Heart right ventricle (tissue), 16 donors: ENCODE results near the gene ATXN2. TPM values are rescaled to one million over a fixed set of nuclear protein-coding genes. Genes with fewer than 3 reads are reported as not detected.

ENCODE experiments used
- ATAC-seq, 8 donors: fragments of 200-7000 bp; cut with Tn5 transposase; one replicate each; pipeline ENCODE4 v1.9.1; 2020; ENCODE audit warnings: mild to moderate bottlenecking in 8 of 8, moderate library complexity in 8 of 8, moderate number of reproducible peaks in 1 of 8
- DNase-seq, 2 donors: peaks; one replicate each; pipeline ENCODE4 v3.0.0-alpha.2; 2020
- H3K27ac ChIP-seq, 10 donors: fragments of 200-600 bp; sonication (generic) in 2 of 10; one replicate each; pipeline versions ENCODE4 v1.5.0 to v1.8.0; 2020 to 2022; ENCODE audit warnings: mild to moderate bottlenecking in 3 of 10
- H3K27me3 ChIP-seq, 7 donors: fragments of 200-600 bp; one replicate each; pipeline ENCODE4 v1.8.0; 2021 to 2022; ENCODE audit warnings: mild to moderate bottlenecking in 2 of 7
- H3K36me3 ChIP-seq, 9 donors: fragments of 200-600 bp; sonication (generic) in 1 of 9; one replicate each; pipeline versions ENCODE4 v1.5.0 to v1.8.0; 2020 to 2022; ENCODE audit warnings: mild to moderate bottlenecking in 2 of 9
- H3K4me1 ChIP-seq, 9 donors: fragments of 200-600 bp; sonication (generic) in 1 of 9; one replicate each; pipeline versions ENCODE4 v1.5.0 to v1.8.0; 2020 to 2022; ENCODE audit warnings: mild to moderate bottlenecking in 4 of 9
- H3K4me3 ChIP-seq, 10 donors: fragments of 200-600 bp; sonication (generic) in 2 of 10; one replicate each; pipeline versions ENCODE4 v1.5.0 to v1.8.0; 2020 to 2022; ENCODE audit warnings: mild to moderate bottlenecking in 7 of 10, moderate library complexity in 2 of 10
- H3K9me3 ChIP-seq, 11 donors: fragments of 200-600 bp in 10 of 11; sonication (generic) in 2 of 11; one replicate each; pipeline versions ENCODE4 v1.5.0 to v1.8.0; 2013 to 2022; ENCODE audit warnings: mild to moderate bottlenecking in 2 of 11, control low read depth in 1 of 11, moderate library complexity in 1 of 11
- CTCF ChIP-seq, 9 donors: fragments of 200-600 bp; sonication (generic) in 2 of 9; IDR thresholded peaks; one replicate each; pipeline versions ENCODE4 v1.5.0 to v1.8.0; 2021 to 2022; ENCODE audit warnings: antibody characterized with exemption in 9 of 9, mild to moderate bottlenecking in 5 of 9, moderate library complexity in 1 of 9
- WGBS, 2 donors: extraction: QIAGEN DNeasy Blood & Tissue Kit; methylation state at CpG; one replicate each; pipeline ENCODE4 v1.1.7; 2013; ENCODE audit warnings: inconsistent platforms in 1 of 2; 5-methylcytosine and 5-hydroxymethylcytosine counted together
- intact Hi-C, 10 donors: fragments of 100-400 bp; cut with DNase I; formaldehyde crosslinking; loops; one replicate each; pipeline versions ENCODE4 v1.11.1 to v1.14.2; 2022
- polyA plus RNA-seq, 2 donors: library from polyadenylated mRNA; stranded (reverse); fragments of 200-250 nt; gene quantifications; one replicate each; pipeline ENCODE4 v1.2.3, GENCODE V29; 2013
- total RNA-seq, 10 donors: library from RNA; stranded (reverse); fragmentation: NEBNext Ultra II Directional in 3 of 10; extraction: Animal tissue kit (Norgen Biotek cat#: 25700) in 3 of 10; gene quantifications; one replicate each; pipeline versions ENCODE4 v1.2.1 to v1.2.4, GENCODE V29; 2021 to 2023
- donor health status: Arrhythmogenic right ventricular cardiomyopathy.
- donor health status: ischemic (EF 13 %, LVEDD 7.1; RV severe dilation, severe dysfunction).
- donor health status: healthy with polysubstance abuse.
- donor health status: DM: no; HTN: yes; CAD: no.
- donor health status: DM: no; HTN: no; CAD: no.
- donor health status: ischemic (EF 25% LVEDD 6.9; RV normal size, moderate dysfunction).
- donor health status: ischemic (EF 25% LVEDD 5.7; RV mildly dilated, moderate dysfunction).
- donor health status: healthy.
- donor health status: DM: yes; HTN: yes; CAD: no.
- donor health status: Ischemic cardiomyopathy.
- donor health status: ischemic (EF 35%, LVEDD 5.7; RV mildly dilated, moderate dysfunction).
- donor health status: nonischemic (EF 11% LVEDD 7.7; RV severe dilation, severe dysfunction).
- donor health status: DM: yes; HTN: yes; CAD: no.
- donor health status: PGD.
- donor health status: ischemic (EF 29% LVEDD 5.4; RV normal size, mild dysfunction).
- donor health status: nonischemic (EF 23%, LVEDD 6.1; RV moderate dilation, normal function).

The ATXN2 gene
- total and polyA plus RNA-seq, 12 donors = 18.8 to 69.9 (median 55.0) TPM

GRCh38 chr12:111439657-111440151, 159.4 kb downstream of the ATXN2 start:
- intact Hi-C loops = no loop called here
- TF ChIP-seq CTCF (IDR thresholded peaks at IDR 0.05) = no peak
- Histone ChIP-seq H3K9me3 (no peaks in the 10 kb centered on the region), H3K27ac (peak overlapping the region; percentile 11 to 93 (median 70)), H3K36me3 (peaks cover 0 to 43% (median 0%) of the 10 kb centered on the region in 9 donors), H3K4me1 (peaks cover 39 to 100% (median 98%) of the 10 kb centered on the region in 9 donors), H3K4me3 (no peak overlapping the region), H3K27me3 (no peaks in the 10 kb centered on the region)
- DNase-seq = no peak
- WGBS, 2 donors = 64 to 65% methylated on average over 5 of the region's 5 CpGs
- ATAC-seq = no peak

- H3K27me3 ChIP-seq = no peaks in the 10 kb centered on the region
These were observed 160.6 kb downstream of the ATXN2 start for GRCh38 chr12:111438481-111438880.

GRCh38 chr12:111437816-111438454, 161.2 kb downstream of the ATXN2 start:
- H3K27ac ChIP-seq = peak overlapping the region in 9 of 10 donors; percentile 18 to 93 (median 77)
- H3K4me3 ChIP-seq = no peak overlapping the region
- no peak for TF ChIP-seq CTCF (IDR thresholded peaks at IDR 0.05)
- DNase-seq (no peak), ATAC-seq (peak in 7 of 8 donors; percentile 4 to 52 (median 26))
- no peaks in the 10 kb centered on the region for H3K27me3 ChIP-seq
- 59 to 68% methylated on average over 8 of the region's 8 CpGs for WGBS, 2 donors
- peaks cover 0 to 34% (median 0%) of the 10 kb centered on the region in 9 donors for H3K36me3 ChIP-seq
- no peaks in the 10 kb centered on the region for H3K9me3 ChIP-seq
- intact Hi-C loops = no loop called here
- H3K4me1 ChIP-seq = peaks cover 40 to 100% (median 98%) of the 10 kb centered on the region in 9 donors

More at GRCh38 chr12:111438481-111438880, 160.6 kb downstream of the ATXN2 start:
- Histone ChIP-seq H3K27ac (peak overlapping the region in 9 of 10 donors; percentile 18 to 93 (median 77)), H3K36me3 (peaks cover 0 to 39% (median 0%) of the 10 kb centered on the region in 9 donors), H3K4me1 (peaks cover 40 to 100% (median 98%) of the 10 kb centered on the region in 9 donors), H3K9me3 (no peaks in the 10 kb centered on the region), H3K4me3 (no peak overlapping the region)
- no peak for TF ChIP-seq CTCF (IDR thresholded peaks at IDR 0.05)
- WGBS, 2 donors = 38 to 40% methylated on average over 9 of the region's 9 CpGs
- DNase-seq = peak in 1 of 2 donors; percentile 56
- intact Hi-C loops = no loop called here
- no peak for ATAC-seq

DNA sequence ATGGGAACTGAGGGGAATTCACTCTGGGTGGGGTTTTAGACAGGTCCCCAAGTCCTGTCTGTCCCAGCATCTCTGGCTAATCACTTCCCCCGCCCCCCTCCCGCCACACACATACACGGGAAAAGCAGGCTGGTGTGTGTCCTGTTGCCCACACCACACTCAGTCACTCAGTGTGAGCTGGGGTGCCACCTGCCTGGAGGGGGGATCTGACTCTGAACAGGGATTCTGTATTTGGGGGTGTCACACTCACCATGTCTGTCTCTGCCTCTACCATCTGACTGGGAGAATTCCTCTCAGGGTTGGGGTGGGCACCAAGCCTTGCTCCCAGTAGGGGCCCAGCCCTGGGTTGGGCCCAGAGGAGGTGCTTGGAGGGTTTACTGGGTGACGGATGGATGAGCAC, 162.3 kb downstream of the ATXN2 start:
- peaks cover 0 to 23% (median 0%) of the 10 kb centered on the region in 9 donors for H3K36me3 ChIP-seq
- TF ChIP-seq CTCF (IDR thresholded peaks at IDR 0.05) = no peak
- intact Hi-C loops = no loop called here
- H3K9me3 ChIP-seq = no peaks in the 10 kb centered on the region
- no peak for DNase-seq
- no peak for ATAC-seq
- WGBS, 2 donors = 70 to 77% methylated on average over 4 of the region's 4 CpGs
- peaks cover 44 to 100% (median 98%) of the 10 kb centered on the region in 9 donors for H3K4me1 ChIP-seq
- no peaks in the 10 kb centered on the region for H3K27me3 ChIP-seq
- peak overlapping the region in 8 of 10 donors; percentile 3 to 93 (median 80) for H3K27ac ChIP-seq
- no peak overlapping the region for H3K4me3 ChIP-seq
